ENCODE data around the gene ZNF514. TPM values are rescaled to one million over a fixed set of nuclear protein-coding genes. Genes with fewer than 3 reads are reported as not detected.

ZNF514 gene
- polyA plus RNA-seq, 3 donors: 25.0 to 46.7 (median 25.5) TPM

Other genes starting within 250 kb of the ZNF514 start
- gene MAL, start 134.1 kb downstream of the ZNF514 start, polyA plus RNA-seq (ENCODE audit: insufficient read length in 3 of 3): 100 to 1,000 TPM; 271 to 300 (median 279) TPM
- 10 to 100 TPM; 72.5 to 91.8 (median 73.3) TPM for gene MRPS5, start 38.0 kb downstream of the ZNF514 start, polyA plus RNA-seq (ENCODE audit: insufficient read length in 3 of 3)
- gene ZNF2, start 6.0 kb upstream of the ZNF514 start, polyA plus RNA-seq (ENCODE audit: insufficient read length in 3 of 3): 1 to 10 TPM; 8.6 to 8.7 (median 8.6) TPM
- gene ZNF892, start 47.7 kb upstream of the ZNF514 start, polyA plus RNA-seq (ENCODE audit: insufficient read length in 3 of 3): 1 to 10 TPM; 4.3 to 6.6 (median 4.5) TPM
- gene PROM2, start 114.6 kb upstream of the ZNF514 start, polyA plus RNA-seq (ENCODE audit: insufficient read length in 3 of 3): 10 to 100 TPM; 26.4 to 42.8 (median 28.8) TPM
- gene KCNIP3, start 137.5 kb upstream of the ZNF514 start, polyA plus RNA-seq (ENCODE audit: insufficient read length in 3 of 3): 10 to 100 TPM; 12.4 to 22.4 (median 16.5) TPM
- gene FAHD2A, start 242.9 kb upstream of the ZNF514 start, polyA plus RNA-seq (ENCODE audit: insufficient read length in 3 of 3): 10 to 100 TPM; 33.6 to 53.8 (median 43.0) TPM

All from renal cortex interstitium (tissue), 3 donors.